Neural cell (in vitro differentiated cells): ENCODE data around the gene PGAP3.

Experiments used
- EP300 ChIP-seq: fragments of 450-650 bp; conservative IDR thresholded peaks from 2 replicates; pipeline ENCODE4 v1.6.1; 2014; ENCODE audit warnings: antibody characterized with exemption, mild to moderate bottlenecking, moderate library complexity; ENCODE audit not compliant: poor library complexity, severe bottlenecking
- EZH2 ChIP-seq: fragments of 200-600, 300-800 bp; shearing (Covaris generic), sonication (generic); IDR thresholded peaks from 2 replicates; pipeline ENCODE4 v1.6.1; 2014; ENCODE audit warnings: antibody characterized with exemption, low read length, borderline replicate concordance, mild to moderate bottlenecking; ENCODE audit not compliant: insufficient read depth, poor library complexity, severe bottlenecking
- POLR2AphosphoS5 ChIP-seq: IDR thresholded peaks from 2 replicates; pipeline ENCODE4 v1.6.1; 2012
- RAD21 ChIP-seq: fragments of 450-650 bp; conservative IDR thresholded peaks from 2 replicates; pipeline ENCODE4 v1.6.1; 2014; ENCODE audit warnings: antibody characterized with exemption, mild to moderate bottlenecking, moderate library complexity
- REST ChIP-seq: IDR thresholded peaks from 2 replicates; pipeline ENCODE4 v1.6.1; 2012; ENCODE audit warnings: borderline replicate concordance
- SMC3 ChIP-seq: fragments of 450-650 bp; conservative IDR thresholded peaks from 2 replicates; pipeline ENCODE4 v1.6.1; 2014; ENCODE audit warnings: antibody characterized with exemption, mild to moderate bottlenecking, moderate library complexity; ENCODE audit not compliant: poor library complexity
- TAF1 ChIP-seq: IDR thresholded peaks from 2 replicates; pipeline ENCODE4 v1.6.1; 2012; ENCODE audit warnings: low read depth
- TF ChIP-seq, protein P1 (sequence below): fragments of 450-650 bp; IDR thresholded peaks from 2 replicates; pipeline ENCODE4 v1.5.1; 2014; ENCODE audit warnings: antibody characterized with exemption, mild to moderate bottlenecking, moderate library complexity; ENCODE audit not compliant: poor library complexity, severe bottlenecking

DNA sequence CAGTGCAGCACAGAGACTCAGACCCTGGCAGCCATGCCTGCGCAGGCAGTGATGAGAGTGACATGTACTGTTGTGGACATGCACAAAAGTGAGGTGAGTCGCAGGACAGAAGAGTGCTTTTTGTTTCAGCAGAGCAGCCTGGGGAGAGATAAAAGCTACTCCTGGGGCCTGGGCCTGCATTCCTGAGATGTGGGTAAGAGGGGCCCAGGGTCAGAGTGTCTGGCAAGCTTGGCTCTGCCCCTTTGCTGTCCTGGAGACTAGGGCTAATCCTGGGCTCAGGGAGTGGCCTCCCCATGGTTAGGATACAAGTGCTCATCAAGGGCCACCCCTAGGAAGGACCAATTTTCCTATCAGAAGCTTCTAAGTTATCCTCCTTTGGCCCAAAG lies 7.2 kb upstream of the PGAP3 start:
- TF ChIP-seq, protein P1, sequence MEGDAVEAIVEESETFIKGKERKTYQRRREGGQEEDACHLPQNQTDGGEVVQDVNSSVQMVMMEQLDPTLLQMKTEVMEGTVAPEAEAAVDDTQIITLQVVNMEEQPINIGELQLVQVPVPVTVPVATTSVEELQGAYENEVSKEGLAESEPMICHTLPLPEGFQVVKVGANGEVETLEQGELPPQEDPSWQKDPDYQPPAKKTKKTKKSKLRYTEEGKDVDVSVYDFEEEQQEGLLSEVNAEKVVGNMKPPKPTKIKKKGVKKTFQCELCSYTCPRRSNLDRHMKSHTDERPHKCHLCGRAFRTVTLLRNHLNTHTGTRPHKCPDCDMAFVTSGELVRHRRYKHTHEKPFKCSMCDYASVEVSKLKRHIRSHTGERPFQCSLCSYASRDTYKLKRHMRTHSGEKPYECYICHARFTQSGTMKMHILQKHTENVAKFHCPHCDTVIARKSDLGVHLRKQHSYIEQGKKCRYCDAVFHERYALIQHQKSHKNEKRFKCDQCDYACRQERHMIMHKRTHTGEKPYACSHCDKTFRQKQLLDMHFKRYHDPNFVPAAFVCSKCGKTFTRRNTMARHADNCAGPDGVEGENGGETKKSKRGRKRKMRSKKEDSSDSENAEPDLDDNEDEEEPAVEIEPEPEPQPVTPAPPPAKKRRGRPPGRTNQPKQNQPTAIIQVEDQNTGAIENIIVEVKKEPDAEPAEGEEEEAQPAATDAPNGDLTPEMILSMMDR, result no peak
- TF ChIP-seq EZH2 (no peak), EP300 (no peak), POLR2AphosphoS5 (no peak), REST (no peak), TAF1 (no peak), SMC3 (no peak), RAD21 (no peak)
